ENCODE results near the gene KPNA1. TPM values are rescaled to one million over a fixed set of nuclear protein-coding genes. Genes with fewer than 3 reads are reported as not detected.

The KPNA1 gene
- total and polyA plus RNA-seq, 2 of the 13 experiments (the other 11 are each of a cell fraction or from before 2014, with no cell fraction given): 15.4 to 30.0 TPM

- WGBS (ENCODE audit: low lambda C conversion rate): 95% methylated on average over 4 of the region's 4 CpGs
- no TSS peak for BruUV-seq (replicated peaks)
- H4K20me1 ChIP-seq (ENCODE audit: insufficient read depth, low read length): peaks cover 4% of the 10 kb centered on the region
- no peak for DNase-seq (ENCODE audit: low spot score)
- H3K9ac ChIP-seq (ENCODE audit: insufficient read depth, low read depth, low read length): no peak overlapping the region
- H3K9me3 ChIP-seq (ENCODE audit: low read length): no peaks in the 10 kb centered on the region
- no peak overlapping the region for H2AFZ ChIP-seq (ENCODE audit: low read length)
- no peak for ATAC-seq
- FAIRE-seq: no peak
- no peaks in the 10 kb centered on the region for H3K4me1 ChIP-seq (ENCODE audit: insufficient read depth, low read length)
- POLR2A ChIA-PET: interaction anchor here (0.8 kb wide), 1 partner anchor 285 kb away, joined by 3 read pairs; no protein-coding TSS in a partner anchor
- H3K4me3 ChIP-seq (replicated peaks in 1 of 3; ENCODE audit: insufficient read depth in 1 of 3, low read depth in 2 of 3, low read length in 3 of 3): no peak overlapping the region
- TF ChIP-seq ZNF879 (CRISPR knock-in tag; IDR thresholded peaks at IDR 0.05) (no peak), NFAT5 (CRISPR knock-in tag; IDR thresholded peaks at IDR 0.05) (no peak), HHEX (CRISPR knock-in tag; IDR thresholded peaks at IDR 0.05) (no peak), GFI1 (CRISPR knock-in tag; IDR thresholded peaks at IDR 0.05; ENCODE audit: borderline replicate concordance) (no peak), EEA1 (CRISPR knock-in tag; IDR thresholded peaks at IDR 0.05; ENCODE audit: borderline replicate concordance) (no peak)
- intact Hi-C loops (cut with micrococcal nuclease; ENCODE audit: unreplicated experiment): no loop called here
- CTCF ChIA-PET (ENCODE audit: low intra/inter-chr PET ratio, low total read pairs): no interaction called here
- H3K27me3 ChIP-seq (ENCODE audit: control insufficient read depth in 1 of 2, insufficient read depth in 2 of 2, low read length in 2 of 2): no peaks in the 10 kb centered on the region
- no peak overlapping the region for H3K27ac ChIP-seq (ENCODE audit: extremely low read length, insufficient read depth, low read length)
- H3K36me3 ChIP-seq (replicated peaks in 1 of 2; ENCODE audit: control insufficient read depth in 1 of 2, insufficient read depth in 2 of 2, low read length in 2 of 2): peaks cover 22 to 83% of the 10 kb centered on the region in 2 experiments
- in situ Hi-C loops (cut with HindIII; ENCODE audit: extremely low pct_ligation_motif_present, low pct_unique_long_range_greater_than_20kb): no loop called here
- H3K4me2 ChIP-seq (ENCODE audit: low read depth, low read length): no peak overlapping the region
- peaks cover 16% of the 10 kb centered on the region for H3K79me2 ChIP-seq (ENCODE audit: insufficient read depth, low read length)
Observed at GRCh38 chr3:122406198-122406597, 108.5 kb downstream of the KPNA1 start.

Measured in HepG2 (cell line).